Measurements from ENCODE around the gene HMG20A.
"Not testable (repeated sequence)": the region's sequence is repeated elsewhere in the genome, so short reads cannot be mapped to it uniquely, and the experiment has no call there.

Gene HMG20A

GRCh38 chr15:77406846-77407245 is 13.8 kb upstream of the HMG20A start:
- no peak for DNase-seq (ENCODE audit: low read depth in 2 of 2)

DNA sequence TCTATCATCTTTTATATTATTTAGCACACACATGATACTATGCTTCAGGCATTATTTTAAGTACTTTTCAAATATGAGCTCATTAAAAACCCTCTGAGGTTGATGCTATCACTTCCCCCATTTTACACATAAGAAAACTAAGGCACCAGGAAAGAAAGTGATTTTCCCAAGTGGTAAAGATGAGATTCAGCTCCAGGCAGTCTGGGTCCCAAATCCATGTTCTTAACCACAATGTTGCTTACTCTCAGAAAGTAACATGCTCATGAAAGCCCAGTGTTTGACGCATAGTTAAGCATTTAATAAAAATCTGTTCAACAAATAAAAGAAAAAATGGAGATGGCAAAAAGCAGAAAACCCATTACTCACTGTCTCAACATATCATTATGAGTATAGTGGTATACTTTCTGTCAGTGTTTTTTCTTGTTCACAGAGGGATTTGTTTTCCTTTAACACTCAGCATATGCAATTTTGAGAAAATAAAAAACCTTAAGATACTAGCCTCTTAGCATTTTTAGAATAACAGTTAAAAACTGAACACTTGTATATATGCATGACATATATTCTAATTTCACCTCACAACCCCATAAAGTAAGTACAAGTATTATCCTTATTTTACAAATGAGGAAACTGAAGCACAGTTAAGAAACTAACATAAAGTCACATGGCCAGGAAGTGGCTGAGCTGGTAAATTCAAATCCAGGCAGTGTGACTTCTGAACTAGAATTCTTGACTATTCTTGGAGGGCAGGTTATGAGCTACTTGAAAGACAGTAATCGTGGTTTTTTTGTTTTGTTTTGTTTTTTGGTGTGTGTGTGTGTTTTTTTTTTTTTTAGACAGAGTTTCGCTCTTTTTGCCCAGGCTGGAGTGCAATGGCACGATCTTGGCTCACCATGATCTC is 11.2 kb upstream of the HMG20A start:
- no peak for DNase-seq (ENCODE audit: low read depth in 2 of 2)

GRCh38 chr15:77410157-77410500 is 10.6 kb upstream of the HMG20A start:
- not testable (repeated sequence) for DNase-seq (ENCODE audit: low read depth in 2 of 2)

DNA sequence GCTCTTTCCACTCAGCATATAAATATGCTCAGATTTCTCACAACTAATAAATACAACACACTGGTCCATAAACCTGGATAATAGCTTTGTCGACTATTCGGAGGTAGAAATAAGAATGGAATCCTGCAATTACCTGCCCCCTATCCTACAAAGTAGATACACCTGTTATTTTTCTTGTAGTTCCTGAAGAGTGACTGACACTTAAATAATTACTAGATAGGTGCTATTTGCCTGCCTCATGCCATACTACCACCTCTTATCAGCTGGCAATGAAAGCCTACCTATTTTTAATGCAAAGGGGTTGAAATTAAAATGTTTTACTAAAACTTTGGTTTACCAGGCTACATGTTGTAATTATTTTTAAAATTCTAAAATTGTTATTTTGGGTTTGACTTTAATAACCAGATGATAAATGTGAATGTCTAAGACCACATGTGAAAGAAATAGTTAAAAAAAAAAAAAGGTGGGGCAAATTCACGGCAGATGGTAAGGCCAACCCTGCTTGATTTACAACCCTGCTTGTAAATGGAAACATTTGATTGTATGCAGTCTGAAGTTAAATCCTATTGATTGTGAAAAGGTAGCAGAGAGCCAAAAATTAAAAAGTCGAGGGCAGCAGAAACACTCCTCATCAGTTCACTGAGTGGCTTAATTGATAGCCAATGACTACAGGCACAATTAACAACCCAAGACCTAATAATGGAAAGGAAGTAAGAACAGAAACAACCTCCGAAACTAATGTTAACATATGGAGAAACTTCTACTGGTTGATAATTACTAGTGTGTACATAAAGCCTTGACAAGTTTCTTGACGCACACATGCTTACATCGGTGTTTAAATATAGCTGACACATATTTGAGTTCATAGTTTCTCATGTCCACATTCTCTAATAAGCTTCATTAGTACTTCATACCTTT is 9.7 kb upstream of the HMG20A start:
- DNase-seq (ENCODE audit: low read depth in 2 of 2): no peak

DNA sequence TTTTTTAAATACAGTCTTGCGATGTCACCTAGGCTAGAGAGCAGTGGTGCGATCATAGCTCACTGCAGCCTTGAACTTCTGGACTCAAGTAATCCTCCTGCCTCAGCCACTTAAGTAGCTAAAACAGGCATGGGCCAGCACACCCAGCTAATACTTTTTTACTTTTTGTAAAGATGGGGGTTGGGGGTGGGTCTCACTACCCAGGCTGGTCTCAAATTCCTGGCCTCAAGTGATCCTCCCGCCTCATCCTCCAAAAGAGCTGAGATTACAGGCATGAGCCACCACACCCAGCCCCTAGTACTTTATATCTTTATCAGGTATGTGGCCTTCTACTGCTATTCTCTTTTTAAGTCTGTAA is 9.1 kb upstream of the HMG20A start:
- DNase-seq (ENCODE audit: low read depth in 2 of 2): no peak

GRCh38 chr15:77412972-77413698 is 7.6 kb upstream of the HMG20A start:
- DNase-seq (ENCODE audit: low read depth in 2 of 2): no peak

DNA sequence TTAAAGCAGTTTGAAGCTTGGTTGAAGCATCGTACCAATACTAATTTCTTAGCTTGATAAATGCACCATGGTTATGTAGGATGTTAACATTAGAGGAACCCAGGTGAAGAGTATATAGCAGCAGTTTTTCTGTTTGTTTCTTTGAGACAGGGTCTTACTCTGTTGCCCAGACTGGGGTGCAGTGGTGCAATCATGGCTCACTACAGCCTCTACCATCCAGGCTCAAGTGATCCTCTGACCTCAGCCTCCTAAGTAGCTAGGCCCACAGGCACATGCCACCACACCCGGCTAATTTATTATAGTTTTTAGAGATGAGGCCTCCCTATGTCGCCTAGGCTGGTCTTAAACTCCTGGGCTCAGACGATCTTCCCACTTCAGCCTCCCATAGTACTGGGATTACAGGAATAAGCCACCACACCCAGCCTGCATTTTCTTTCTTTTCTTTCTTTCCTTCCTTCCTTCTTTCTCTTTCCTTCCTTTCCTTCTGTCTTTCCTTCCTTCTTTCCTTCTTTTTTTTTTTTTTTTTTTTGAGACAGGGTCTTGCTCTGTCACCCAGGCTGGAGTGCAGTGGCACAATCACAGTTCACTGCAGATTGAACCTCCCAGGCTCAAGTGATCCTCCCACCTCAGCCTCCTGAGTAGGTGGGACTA is 6.9 kb upstream of the HMG20A start:
- no peak for DNase-seq (ENCODE audit: low read depth in 2 of 2)

- no peak for DNase-seq (ENCODE audit: low read depth in 2 of 2)
Observed at GRCh38 chr15:77414789-77415442, 5.8 kb upstream of the HMG20A start.

GRCh38 chr15:77415450-77416147 is 5.1 kb upstream of the HMG20A start:
- DNase-seq (ENCODE audit: low read depth in 2 of 2): no peak

- no peak for DNase-seq (ENCODE audit: low read depth in 2 of 2)
Observed at GRCh38 chr15:77416148-77416455, 4.6 kb upstream of the HMG20A start.

GRCh38 chr15:77416954-77417353 is 3.7 kb upstream of the HMG20A start:
- DNase-seq (ENCODE audit: low read depth in 2 of 2): no peak

DNA sequence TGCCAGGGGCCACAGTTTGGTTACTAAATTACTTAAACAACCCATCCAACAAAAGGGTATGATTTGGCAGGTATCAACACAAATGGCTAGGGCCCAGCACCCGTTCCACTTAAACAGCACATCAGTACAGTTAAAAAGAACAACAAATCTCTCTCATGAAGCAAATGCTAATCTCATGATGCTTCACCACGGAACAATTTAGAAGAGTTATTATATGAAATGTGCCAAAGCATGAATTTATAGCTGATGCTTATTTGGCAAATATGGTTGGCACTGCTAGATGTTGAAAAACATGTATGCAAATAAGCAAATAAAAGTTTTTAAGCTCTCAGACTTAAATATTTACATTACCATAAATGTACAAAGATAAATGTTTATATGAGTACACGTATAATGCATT is 3.1 kb upstream of the HMG20A start:
- DNase-seq (ENCODE audit: low read depth in 2 of 2): no peak

GRCh38 chr15:77418391-77418965 is 2.2 kb upstream of the HMG20A start:
- no peak for DNase-seq (ENCODE audit: low read depth in 2 of 2)

- peak; percentile 34 to 37 for DNase-seq (ENCODE audit: low read depth in 2 of 2)
Observed at GRCh38 chr15:77418966-77419835, 1.5 kb upstream of the HMG20A start.

- peak; percentile 98 to 99 for DNase-seq (ENCODE audit: low read depth in 2 of 2)
Observed at GRCh38 chr15:77419836-77420609, 665 bp upstream of the HMG20A start, which contains the start of gene PEAK1. Gene PEAK1 (minus strand): TSS chr15:77420104. CDS start chr15:77181926, 238,178 bp downstream.

DNA sequence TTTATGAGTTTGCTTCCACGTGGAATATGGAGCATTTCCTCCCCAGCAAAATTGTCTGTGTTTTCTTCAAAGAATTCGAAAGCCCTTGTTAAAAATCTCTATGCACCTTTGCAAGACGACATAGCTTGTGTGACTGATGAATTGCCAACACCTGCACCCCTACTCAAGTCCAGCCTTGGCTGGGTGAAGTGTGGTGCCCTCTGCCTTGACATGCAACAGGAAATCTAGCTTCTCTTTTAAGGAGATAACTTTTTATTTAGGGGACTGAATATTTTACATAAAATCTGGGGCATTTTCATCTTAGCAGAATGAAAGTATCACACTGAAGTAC is 647 bp downstream of the HMG20A start:
- no peak for DNase-seq (ENCODE audit: low read depth in 2 of 2)

- DNase-seq (ENCODE audit: low read depth in 2 of 2): no peak
Observed at GRCh38 chr15:77425104-77425503, 4.4 kb downstream of the HMG20A start.

DNA sequence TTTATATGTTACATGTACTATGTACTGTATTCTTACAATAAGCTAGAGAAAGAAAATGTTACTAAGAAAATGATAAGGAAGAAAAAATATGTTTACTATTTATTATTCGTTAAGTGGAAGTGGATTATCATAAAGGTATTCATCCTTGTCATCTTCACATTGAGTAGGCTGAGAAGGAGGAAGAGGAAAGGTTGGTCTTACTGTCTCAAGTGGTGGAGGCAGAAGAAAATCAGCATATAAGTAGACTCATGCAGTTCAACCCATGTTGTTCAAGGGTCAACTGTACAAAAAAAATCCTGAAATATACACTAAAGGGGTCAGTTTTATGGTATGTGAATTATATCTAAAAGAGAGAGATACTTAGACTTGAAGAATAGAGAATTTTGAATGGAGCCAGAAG is 5.7 kb downstream of the HMG20A start:
- DNase-seq (ENCODE audit: low read depth in 2 of 2): no peak

DNA sequence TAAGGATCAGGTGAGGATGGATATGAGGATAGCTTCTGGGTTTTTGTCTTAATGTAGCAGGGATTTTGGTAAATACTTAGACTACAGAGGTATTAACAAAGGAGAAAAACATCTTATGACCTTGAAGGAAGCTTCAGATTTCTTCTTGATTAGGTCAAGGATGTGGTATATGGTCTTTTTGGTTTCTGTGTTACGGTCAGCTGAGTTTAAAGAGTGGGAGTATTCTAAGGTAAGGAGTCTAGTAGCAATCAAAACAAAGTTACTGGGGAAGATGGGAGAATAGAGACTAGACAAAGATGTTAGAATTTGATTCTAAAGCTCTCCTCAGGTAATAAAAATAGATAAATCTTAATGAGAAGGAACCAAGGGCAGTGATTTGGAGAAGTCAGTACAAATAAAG is 6.2 kb downstream of the HMG20A start:
- no peak for DNase-seq (ENCODE audit: low read depth in 2 of 2)

Measured in stimulated activated CD8-positive, alpha-beta memory T cell treated with anti-CD3 and anti-CD28 coated beads, Interleukin-15, amount 100 ng/mL, for 4 hours (primary cell).